Measurements from ENCODE around the gene LPAR5. TPM values are rescaled to one million over a fixed set of nuclear protein-coding genes. Genes with fewer than 3 reads are reported as not detected.
A peak's percentile ranks its signal among the peaks of the same experiment; 100 is the strongest.
"Not testable (repeated sequence)": the region's sequence is repeated elsewhere in the genome, so short reads cannot be mapped to it uniquely, and the experiment has no call there.

Gene LPAR5
- total RNA-seq, 2 experiments from 2014 or later: 14.4 to 25.3 TPM

DNA sequence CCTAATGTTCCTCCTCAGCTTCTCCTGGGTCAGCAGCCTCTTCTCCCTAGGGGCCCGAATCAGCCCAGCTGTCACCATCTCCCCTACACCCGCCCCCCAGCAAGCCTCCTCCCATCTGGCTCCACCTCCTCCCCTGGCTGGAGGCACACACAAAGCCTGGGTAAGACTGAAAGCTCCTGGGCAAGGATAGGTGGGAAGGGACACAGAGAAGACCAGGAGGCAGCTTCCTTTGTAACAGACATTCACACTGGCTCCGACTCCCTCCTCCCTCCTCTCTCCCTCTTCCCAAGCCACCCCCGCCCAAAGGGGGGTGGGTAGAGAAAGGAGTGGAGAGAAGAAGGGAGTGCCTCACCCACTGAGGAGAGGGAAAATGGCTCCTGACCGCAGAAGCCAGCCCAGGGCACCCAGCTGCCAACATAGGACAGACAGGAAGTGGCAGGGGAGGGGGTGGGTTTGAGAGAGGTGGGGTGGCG is 32.6 kb downstream of the LPAR5 start:
- H3K4me2 ChIP-seq (ENCODE audit: low read length): peak overlapping the region; percentile 94
- TF ChIP-seq, protein P1, sequence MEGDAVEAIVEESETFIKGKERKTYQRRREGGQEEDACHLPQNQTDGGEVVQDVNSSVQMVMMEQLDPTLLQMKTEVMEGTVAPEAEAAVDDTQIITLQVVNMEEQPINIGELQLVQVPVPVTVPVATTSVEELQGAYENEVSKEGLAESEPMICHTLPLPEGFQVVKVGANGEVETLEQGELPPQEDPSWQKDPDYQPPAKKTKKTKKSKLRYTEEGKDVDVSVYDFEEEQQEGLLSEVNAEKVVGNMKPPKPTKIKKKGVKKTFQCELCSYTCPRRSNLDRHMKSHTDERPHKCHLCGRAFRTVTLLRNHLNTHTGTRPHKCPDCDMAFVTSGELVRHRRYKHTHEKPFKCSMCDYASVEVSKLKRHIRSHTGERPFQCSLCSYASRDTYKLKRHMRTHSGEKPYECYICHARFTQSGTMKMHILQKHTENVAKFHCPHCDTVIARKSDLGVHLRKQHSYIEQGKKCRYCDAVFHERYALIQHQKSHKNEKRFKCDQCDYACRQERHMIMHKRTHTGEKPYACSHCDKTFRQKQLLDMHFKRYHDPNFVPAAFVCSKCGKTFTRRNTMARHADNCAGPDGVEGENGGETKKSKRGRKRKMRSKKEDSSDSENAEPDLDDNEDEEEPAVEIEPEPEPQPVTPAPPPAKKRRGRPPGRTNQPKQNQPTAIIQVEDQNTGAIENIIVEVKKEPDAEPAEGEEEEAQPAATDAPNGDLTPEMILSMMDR (conservative IDR thresholded peaks at IDR 0.05; ENCODE audit: low read length): no peak
- TF ChIP-seq EZH2phosphoT487 (IDR thresholded peaks at IDR 0.05; ENCODE audit: borderline replicate concordance, low read depth, low read length): no peak

DNA sequence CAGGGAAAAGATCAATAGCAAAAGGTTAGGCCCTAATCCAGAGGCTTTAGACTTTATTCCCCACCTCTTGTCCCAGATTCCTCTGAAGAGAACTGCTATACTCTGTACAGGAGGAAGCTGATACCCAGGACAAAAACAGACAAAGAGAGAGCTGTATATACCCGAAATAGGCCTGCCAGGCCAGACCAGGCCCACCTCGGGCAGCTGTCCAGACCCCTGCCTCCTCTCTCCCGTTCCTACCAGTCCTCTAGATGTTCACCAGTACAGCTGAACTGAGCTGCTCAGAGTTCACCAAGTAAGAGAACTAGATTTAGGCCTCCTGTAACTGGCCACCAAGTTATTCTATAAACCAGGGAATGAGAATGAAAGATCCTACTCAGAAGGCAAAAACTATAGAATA is 33.2 kb downstream of the LPAR5 start:
- Histone ChIP-seq H3K4me3 (ENCODE audit: low read depth, low read length, poor library complexity, severe bottlenecking) (peak overlapping the region; percentile 50), H3K27ac (ENCODE audit: low read depth, low read length, poor library complexity, severe bottlenecking) (peak overlapping the region; percentile 5), H3K79me2 (ENCODE audit: insufficient read depth, low read depth, low read length) (peaks cover 41% of the 10 kb centered on the region), H3K9me3 (ENCODE audit: low read length) (no peaks in the 10 kb centered on the region), H3K36me3 (ENCODE audit: insufficient read depth, low read length) (peaks cover 82% of the 10 kb centered on the region), H3K4me1 (ENCODE audit: insufficient read depth, low read length, poor library complexity, severe bottlenecking) (peaks cover 35% of the 10 kb centered on the region), H4K20me1 (ENCODE audit: insufficient read depth, low read length) (peaks cover 18% of the 10 kb centered on the region), H3K4me2 (ENCODE audit: low read length) (peak overlapping the region; percentile 94), H3K9me2 (ENCODE audit: insufficient read depth, low read length) (no peaks in the 10 kb centered on the region), H2AFZ (ENCODE audit: low read length) (no peak overlapping the region)
- DNase-seq (ENCODE audit: low spot score): no peak
- no TSS peak for BruUV-seq (replicated peaks)
- intact Hi-C loops (cut with micrococcal nuclease; ENCODE audit: unreplicated experiment): no loop called here
- ChIA-PET POLR2A (interaction anchor here (0.5 to 1.2 kb wide), 3 partner anchors 31 to 154 kb away, joined by 3 to 4 read pairs (median 4); no protein-coding TSS in a partner anchor), CTCF (ENCODE audit: unreplicated experiment) (interaction anchor here (0.5 to 0.8 kb wide), 2 partner anchors 11 to 65 kb away, joined by 3 to 6 read pairs; no protein-coding TSS in a partner anchor)
- no peak for TF ChIP-seq EZH2phosphoT487 (IDR thresholded peaks at IDR 0.05; ENCODE audit: borderline replicate concordance, low read depth, low read length)
- TF ChIP-seq, protein P1 (conservative IDR thresholded peaks at IDR 0.05; ENCODE audit: low read length): no peak

More for the DNA sequence above, 32.6 kb downstream of the LPAR5 start:
- H2AFZ ChIP-seq (ENCODE audit: low read length): no peak overlapping the region
- H3K4me1 ChIP-seq (ENCODE audit: insufficient read depth, low read length, poor library complexity, severe bottlenecking): peaks cover 41% of the 10 kb centered on the region
- H3K9me3 ChIP-seq (ENCODE audit: low read length): no peaks in the 10 kb centered on the region
- H3K79me2 ChIP-seq (ENCODE audit: insufficient read depth, low read depth, low read length): peaks cover 41% of the 10 kb centered on the region
- DNase-seq (ENCODE audit: low spot score): peak; percentile 37
- H3K36me3 ChIP-seq (ENCODE audit: insufficient read depth, low read length): peaks cover 76% of the 10 kb centered on the region
- ChIA-PET POLR2A (interaction anchor here (0.5 to 1.2 kb wide), 3 partner anchors 31 to 154 kb away, joined by 3 to 4 read pairs (median 4); no protein-coding TSS in a partner anchor), CTCF (ENCODE audit: unreplicated experiment) (interaction anchor here (0.5 to 0.8 kb wide), 2 partner anchors 11 to 65 kb away, joined by 3 to 6 read pairs; no protein-coding TSS in a partner anchor)
- peak overlapping the region; percentile 5 for H3K27ac ChIP-seq (ENCODE audit: low read depth, low read length, poor library complexity, severe bottlenecking)
- no peaks in the 10 kb centered on the region for H3K9me2 ChIP-seq (ENCODE audit: insufficient read depth, low read length)
- H3K4me3 ChIP-seq (ENCODE audit: low read depth, low read length, poor library complexity, severe bottlenecking): peak overlapping the region; percentile 50
- intact Hi-C loops (cut with micrococcal nuclease; ENCODE audit: unreplicated experiment): no loop called here
- H4K20me1 ChIP-seq (ENCODE audit: insufficient read depth, low read length): peaks cover 18% of the 10 kb centered on the region
- BruUV-seq (replicated peaks): no TSS peak

DNA sequence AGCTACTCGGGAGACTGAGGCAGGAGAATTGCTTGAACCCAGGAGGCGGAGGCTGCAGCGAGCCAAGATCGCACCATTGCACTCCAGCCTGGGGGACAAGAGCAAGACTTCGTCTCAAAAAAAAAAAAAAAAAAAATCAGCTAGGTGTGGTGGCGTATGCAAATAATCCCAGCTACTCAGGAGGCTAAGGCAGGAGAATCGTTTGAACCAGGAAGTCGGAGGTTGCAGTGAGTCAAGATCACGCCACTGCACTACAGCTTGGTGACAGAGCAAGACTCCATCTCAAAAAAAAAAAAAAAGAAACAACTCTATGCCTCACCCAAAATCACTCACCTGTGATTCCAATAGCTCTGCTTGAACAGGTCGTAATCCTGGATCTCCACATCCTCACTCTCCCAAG is 40.1 kb downstream of the LPAR5 start:
- H3K4me2 ChIP-seq (ENCODE audit: low read length); H4K20me1 ChIP-seq (ENCODE audit: insufficient read depth, low read length); H2AFZ ChIP-seq (ENCODE audit: low read length); H3K27ac ChIP-seq (ENCODE audit: low read depth, low read length, poor library complexity, severe bottlenecking); BruUV-seq (replicated peaks); DNase-seq (ENCODE audit: low spot score); H3K4me3 ChIP-seq (ENCODE audit: low read depth, low read length, poor library complexity, severe bottlenecking); H3K9me2 ChIP-seq (ENCODE audit: insufficient read depth, low read length); H3K4me1 ChIP-seq (ENCODE audit: insufficient read depth, low read length, poor library complexity, severe bottlenecking); H3K9me3 ChIP-seq (ENCODE audit: low read length); H3K79me2 ChIP-seq (ENCODE audit: insufficient read depth, low read depth, low read length); intact Hi-C loops (cut with micrococcal nuclease; ENCODE audit: unreplicated experiment); CTCF ChIA-PET (ENCODE audit: unreplicated experiment): not testable (repeated sequence)
- peaks cover 97% of the 10 kb centered on the region for H3K36me3 ChIP-seq (ENCODE audit: insufficient read depth, low read length)
- POLR2A ChIA-PET: interaction anchor here (1.6 kb wide), 1 partner anchor 12 kb away, joined by 5 read pairs; no protein-coding TSS in a partner anchor
